Body of pancreas (tissue), 4 donors: ENCODE results near the gene CTPS2.

ENCODE experiments used
- CTCF ChIP-seq, 7 experiments: fragments of 450-650 bp in 4 of 7; fragments of 200-600 bp in 3 of 7; sonication (generic) in 3 of 7; IDR thresholded peaks; one replicate each; pipeline ENCODE4 v1.5.1; 2016 to 2019; ENCODE audit warnings: antibody characterized with exemption in 7 of 7
- POLR2A ChIP-seq, 3 donors: fragments of 450-650 bp; IDR thresholded peaks; one replicate each; pipeline ENCODE4 v1.6.1; 2016; ENCODE audit warnings: antibody characterized with exemption in 3 of 3, mild to moderate bottlenecking in 2 of 3

DNA sequence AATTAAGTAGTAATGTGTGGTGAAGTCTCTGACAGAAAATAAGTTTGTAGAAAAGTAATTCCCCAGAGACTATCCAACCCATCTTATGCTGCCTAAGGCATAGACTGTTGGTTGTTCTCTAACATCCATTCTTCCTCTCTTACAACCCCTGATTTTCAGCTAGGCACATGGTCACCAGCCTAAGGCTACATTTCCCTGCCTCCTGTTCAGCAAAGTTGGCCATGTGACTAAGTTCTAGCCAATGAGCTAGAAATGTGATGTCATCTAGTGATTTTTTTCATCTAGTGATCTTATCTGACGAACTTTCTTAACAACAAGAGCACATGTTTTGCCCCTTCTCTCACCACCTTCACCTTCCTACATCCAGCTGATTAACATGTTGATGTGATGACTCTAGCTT is 164.8 kb downstream of the CTPS2 start:
- TF ChIP-seq POLR2A (IDR thresholded peaks at IDR 0.05) (no peak), CTCF (IDR thresholded peaks at IDR 0.05) (no peak)
